Ecto neural progenitor cell (in vitro differentiated cells): ENCODE measurements around the gene PSG1.
"Not testable (repeated sequence)": the region's sequence is repeated elsewhere in the genome, so short reads cannot be mapped to it uniquely, and the experiment has no call there.

ENCODE experiments used
- DNase-seq: peaks from one replicate; pipeline ENCODE4 v3.0.0-alpha.2; 2018; ENCODE audit warnings: low spot score

Gene PSG1

GRCh38 chr19:42881279-42881678 lies 1.8 kb upstream of the PSG1 start:
- DNase-seq, result not testable (repeated sequence)

DNA sequence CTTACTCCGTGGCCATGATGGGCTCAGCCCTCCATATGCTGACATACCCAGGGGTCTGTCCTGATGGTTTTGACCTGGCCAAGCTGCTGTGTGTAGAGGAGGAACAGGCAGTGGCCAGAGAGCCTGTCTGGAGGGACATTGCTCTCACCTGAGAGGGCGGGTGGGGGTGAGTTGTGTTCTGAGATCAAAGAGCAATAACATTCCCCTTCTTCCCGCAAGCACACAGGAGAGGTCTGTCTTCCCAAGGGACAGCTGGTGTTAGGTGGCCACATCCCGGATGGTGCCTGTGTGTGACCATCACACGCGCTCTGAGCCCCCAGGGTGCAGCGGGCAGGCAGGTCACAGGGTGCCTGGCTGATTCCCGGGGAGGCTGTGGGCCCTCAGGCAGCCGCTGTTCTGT lies 1.1 kb upstream of the PSG1 start:
- DNase-seq, result not testable (repeated sequence)

DNA sequence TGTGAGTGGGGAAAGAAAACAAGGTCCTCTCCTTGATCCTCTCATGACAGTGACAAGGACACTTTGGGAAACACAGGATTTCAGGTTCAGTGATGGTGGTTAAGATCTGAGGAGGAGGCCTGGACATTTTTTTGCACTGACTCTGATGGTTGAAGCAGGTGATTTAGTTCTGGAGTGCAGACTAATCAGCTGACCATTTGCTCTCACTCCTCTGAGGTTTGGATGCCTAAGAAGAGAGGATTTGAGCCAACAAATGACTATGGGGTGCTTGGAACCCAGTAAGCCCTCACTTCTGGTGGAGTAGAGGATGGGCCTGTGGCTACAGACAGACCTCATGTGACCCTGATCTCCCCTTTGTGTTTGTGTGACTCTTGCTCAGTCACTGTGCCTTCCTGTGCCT lies 2.9 kb downstream of the PSG1 start:
- not testable (repeated sequence) for DNase-seq

GRCh38 chr19:42875881-42876280 lies 3.6 kb downstream of the PSG1 start:
- not testable (repeated sequence) for DNase-seq

- DNase-seq, result not testable (repeated sequence)
These were observed 4.4 kb downstream of the PSG1 start for GRCh38 chr19:42874901-42875813.

DNA sequence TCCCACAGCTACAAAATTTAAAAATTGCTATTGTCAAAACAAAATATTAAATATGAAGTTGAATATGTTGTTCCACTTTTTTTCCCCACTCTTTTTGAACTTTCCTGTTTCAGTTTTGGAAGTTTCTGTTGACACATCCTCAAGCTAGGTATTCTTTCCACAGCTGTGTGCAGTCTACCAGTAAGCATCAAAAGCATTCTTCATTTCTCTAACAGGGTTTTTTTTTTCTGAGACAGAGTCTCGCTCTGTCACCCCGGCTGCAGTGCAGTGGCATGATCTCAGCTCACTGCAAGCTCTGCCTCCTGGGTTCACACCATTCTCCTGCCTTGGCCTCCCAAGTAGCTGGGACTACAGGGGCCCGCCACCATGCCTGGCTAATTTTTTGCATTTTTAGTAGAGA lies 5.4 kb downstream of the PSG1 start:
- DNase-seq, result not testable (repeated sequence)

GRCh38 chr19:42872608-42873007 lies 6.9 kb downstream of the PSG1 start:
- DNase-seq, result no peak

DNA sequence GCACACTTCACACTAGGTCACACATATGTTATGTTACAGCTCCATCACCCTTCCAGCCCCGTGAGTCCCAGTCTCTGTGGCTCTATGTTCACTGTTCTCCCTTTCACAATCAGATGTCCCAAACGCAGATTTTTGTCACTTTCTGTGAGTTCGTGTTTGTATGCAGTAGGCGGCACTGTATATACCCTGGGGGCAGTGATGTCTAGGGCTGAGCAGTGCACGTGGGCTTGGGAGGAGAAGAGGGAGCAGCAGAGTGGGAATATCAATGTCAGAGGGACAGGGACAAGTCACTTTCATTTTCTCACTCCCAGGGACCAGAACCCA lies 22.0 kb downstream of the PSG1 start:
- DNase-seq, result no peak

DNA sequence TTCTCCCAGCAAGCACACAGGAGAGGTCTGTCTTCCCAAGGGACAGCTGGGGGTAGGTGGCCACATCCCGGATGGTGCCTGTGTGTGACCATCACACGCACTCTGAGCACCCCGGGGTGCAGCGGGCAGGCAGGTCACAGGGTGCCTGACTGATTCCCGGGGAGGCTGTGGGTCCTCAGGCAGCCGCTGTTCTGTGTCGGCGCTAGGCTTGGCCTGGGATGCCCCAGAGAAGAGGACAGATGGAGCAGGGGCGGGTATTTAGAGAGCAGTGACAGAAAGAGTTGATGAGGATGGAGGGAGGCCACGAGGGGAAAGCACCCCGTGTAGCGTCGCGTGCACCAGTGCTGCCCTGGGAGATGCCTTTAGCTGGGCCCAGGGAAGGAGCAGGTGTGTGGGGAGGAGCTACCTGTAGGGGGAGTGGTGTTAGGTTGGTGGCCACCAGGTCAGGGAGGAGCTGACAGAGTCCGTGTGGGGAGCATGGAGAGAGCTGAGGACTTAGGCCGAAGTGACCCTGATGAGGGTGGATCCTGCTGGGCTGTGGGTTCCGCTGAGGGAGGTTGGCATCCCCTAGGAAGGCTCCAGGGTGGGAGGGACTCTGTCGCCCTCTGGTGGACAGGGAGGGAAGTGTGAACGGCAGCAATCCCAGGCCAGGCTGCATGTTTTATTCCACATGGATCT lies 22.5 kb downstream of the PSG1 start:
- not testable (repeated sequence) for DNase-seq

DNA sequence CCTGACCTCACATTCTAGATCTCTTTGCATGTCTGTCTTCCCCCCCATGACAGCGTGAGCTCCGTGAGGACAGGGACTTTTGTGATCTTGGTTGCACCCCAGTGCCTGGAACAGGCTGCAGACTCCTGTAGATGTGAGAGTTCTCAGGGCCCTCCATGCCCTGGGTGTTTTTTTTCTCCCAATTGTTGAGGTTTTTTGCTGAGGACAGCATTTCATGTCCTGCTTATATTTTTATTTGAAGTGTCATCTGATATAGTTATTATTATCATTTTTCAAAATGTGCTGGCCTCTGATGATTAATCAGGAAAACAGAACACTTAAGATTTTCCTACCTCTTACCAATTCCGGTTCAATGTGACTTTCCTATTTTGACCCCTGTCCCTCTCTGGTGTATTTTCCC lies 24.8 kb downstream of the PSG1 start:
- not testable (repeated sequence) for DNase-seq

GRCh38 chr19:42853231-42853630 lies 26.3 kb downstream of the PSG1 start:
- DNase-seq, result not testable (repeated sequence)

- DNase-seq, result not testable (repeated sequence)
These were observed 26.7 kb downstream of the PSG1 start for GRCh38 chr19:42852821-42853220.

GRCh38 chr19:42851718-42852280 lies 27.7 kb downstream of the PSG1 start:
- DNase-seq, result not testable (repeated sequence)

GRCh38 chr19:42850981-42851717 lies 28.4 kb downstream of the PSG1 start:
- no peak for DNase-seq

- DNase-seq, result no peak
These were observed 32.9 kb downstream of the PSG1 start for GRCh38 chr19:42846597-42846996.

DNA sequence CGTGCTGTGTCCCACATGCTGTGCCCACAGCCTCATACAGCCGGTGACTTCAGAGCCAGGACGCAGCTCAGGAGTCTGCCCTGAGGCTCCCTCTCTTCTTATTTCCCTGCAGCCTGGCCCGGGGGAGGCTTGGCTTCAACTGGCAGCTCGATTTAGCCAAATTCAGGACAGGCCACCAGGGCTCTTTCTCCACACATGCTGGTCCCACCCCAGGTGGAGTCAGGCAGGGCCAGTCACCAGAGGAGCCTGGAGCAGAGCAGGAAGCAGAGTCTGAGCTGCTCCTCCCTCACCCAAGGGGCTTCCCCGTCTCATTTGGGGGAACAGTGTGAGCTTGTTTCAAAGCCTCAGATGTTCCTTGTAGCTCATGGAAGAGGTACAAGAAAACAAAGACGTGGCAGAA lies 35.9 kb downstream of the PSG1 start:
- DNase-seq, result not testable (repeated sequence)

- DNase-seq, result not testable (repeated sequence)
These were observed 46.6 kb downstream of the PSG1 start for GRCh38 chr19:42832746-42833442.

DNA sequence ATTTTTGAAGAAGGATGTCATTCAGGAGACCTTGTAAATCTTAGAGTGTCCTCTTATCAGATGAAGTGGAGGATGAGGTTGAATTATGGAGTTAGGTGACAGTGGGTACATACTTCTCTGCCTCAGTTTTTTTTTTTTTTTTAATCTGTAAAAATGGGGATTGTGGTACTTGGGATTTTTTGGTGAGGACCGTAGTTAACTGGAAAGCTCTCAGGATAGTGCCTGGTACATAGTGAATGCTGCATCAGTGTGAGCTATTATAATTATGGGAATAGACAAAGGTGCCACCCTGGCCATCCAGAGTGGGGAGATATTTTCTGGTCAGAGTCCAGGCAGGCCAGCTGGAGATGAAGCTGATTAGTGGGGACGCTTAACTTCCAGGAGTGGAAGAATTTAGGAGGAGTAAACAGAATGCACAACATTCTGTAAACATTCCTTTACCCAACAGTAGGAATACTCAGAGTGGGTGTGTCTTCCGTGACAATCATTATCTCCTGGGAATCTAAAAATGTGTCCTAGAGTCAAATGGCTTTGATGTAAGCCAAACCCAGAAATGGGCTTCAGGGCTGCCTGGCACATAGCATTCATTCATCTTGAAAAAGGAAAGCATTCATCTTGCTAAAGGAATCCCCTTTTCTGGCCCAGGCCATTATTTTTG lies 47.4 kb downstream of the PSG1 start:
- DNase-seq, result not testable (repeated sequence)

GRCh38 chr19:42831221-42832019 lies 48.1 kb downstream of the PSG1 start:
- no peak for DNase-seq

DNA sequence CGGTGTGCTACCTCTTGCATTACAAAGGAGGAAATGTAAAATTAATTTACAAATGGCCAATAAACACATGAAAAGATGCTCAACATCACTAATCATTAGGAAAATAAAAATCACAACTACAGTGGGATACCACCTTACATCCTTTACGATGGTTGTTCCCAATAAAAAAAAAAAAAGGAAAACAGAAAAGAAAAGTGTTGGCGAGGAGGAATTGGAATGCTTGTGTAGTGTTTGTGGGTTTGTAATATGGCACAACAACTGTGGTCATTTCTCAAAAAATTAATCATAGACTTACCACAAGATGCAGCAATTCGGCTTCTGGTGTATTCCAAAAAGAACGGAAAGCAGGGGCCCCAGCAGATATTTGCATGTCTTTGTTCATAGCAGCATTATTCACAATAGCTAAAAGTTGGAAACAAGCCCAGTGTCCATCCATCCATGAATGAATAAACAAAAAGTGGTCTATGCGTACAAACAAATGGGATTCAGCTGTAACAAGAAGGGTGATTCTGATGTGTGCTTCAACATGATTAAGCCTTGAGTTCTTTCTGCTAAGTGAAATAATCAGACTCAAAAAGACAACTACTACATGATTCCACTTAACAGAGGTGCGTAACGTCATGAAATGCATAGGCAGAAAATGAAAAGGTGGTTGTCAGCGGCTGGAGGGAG lies 58.1 kb downstream of the PSG1 start:
- DNase-seq, result not testable (repeated sequence)
